Nephron (organoid): Measurements from ENCODE around the gene EPHA4.

Experiments
- H3K27ac Mint-ChIP-seq, 3 experiments: 2 replicates each; pipeline ENCODE4 v1.8.0; 2020; ENCODE audit warnings: mixed read lengths in 3 of 3, mild to moderate bottlenecking in 2 of 3, moderate library complexity in 1 of 3
- H3K27me3 Mint-ChIP-seq: 2 replicates; pipeline ENCODE4 v1.8.0; 2021; ENCODE audit warnings: low read depth, mild to moderate bottlenecking, moderate library complexity, mixed read lengths
- H3K36me3 Mint-ChIP-seq: 2 replicates; pipeline ENCODE4 v1.8.0; 2020; ENCODE audit warnings: low read depth, mixed read lengths
- H3K4me1 Mint-ChIP-seq: 2 replicates; pipeline ENCODE4 v1.8.0; 2020; ENCODE audit warnings: mixed read lengths
- H3K4me3 Mint-ChIP-seq, 3 experiments: 2 replicates each; pipeline ENCODE4 v1.8.0; 2020; ENCODE audit warnings: mild to moderate bottlenecking in 3 of 3, mixed read lengths in 3 of 3, moderate library complexity in 2 of 3
- H3K9me3 Mint-ChIP-seq: 2 replicates; pipeline ENCODE4 v1.8.0; 2020; ENCODE audit warnings: mixed read lengths
- TF ChIP-seq, protein P1 (sequence below), 3 experiments: fragments of 200-600 bp; sonication (generic); IDR thresholded peaks; one replicate each; pipeline ENCODE4 v1.5.0; 2021; ENCODE audit warnings: antibody characterized with exemption in 3 of 3; ENCODE audit not compliant: unreplicated experiment in 3 of 3

EPHA4 gene

GRCh38 chr2:221549143-221549542 lies 23.0 kb downstream of the EPHA4 start:
- H3K9me3 Mint-ChIP-seq: no peaks in the 10 kb centered on the region
- H3K36me3 Mint-ChIP-seq: peaks cover 58% of the 10 kb centered on the region
- H3K4me1 Mint-ChIP-seq: peaks cover 26% of the 10 kb centered on the region
- H3K4me3 Mint-ChIP-seq: no peak overlapping the region
- no peaks in the 10 kb centered on the region for H3K27me3 Mint-ChIP-seq
- TF ChIP-seq, protein P1, sequence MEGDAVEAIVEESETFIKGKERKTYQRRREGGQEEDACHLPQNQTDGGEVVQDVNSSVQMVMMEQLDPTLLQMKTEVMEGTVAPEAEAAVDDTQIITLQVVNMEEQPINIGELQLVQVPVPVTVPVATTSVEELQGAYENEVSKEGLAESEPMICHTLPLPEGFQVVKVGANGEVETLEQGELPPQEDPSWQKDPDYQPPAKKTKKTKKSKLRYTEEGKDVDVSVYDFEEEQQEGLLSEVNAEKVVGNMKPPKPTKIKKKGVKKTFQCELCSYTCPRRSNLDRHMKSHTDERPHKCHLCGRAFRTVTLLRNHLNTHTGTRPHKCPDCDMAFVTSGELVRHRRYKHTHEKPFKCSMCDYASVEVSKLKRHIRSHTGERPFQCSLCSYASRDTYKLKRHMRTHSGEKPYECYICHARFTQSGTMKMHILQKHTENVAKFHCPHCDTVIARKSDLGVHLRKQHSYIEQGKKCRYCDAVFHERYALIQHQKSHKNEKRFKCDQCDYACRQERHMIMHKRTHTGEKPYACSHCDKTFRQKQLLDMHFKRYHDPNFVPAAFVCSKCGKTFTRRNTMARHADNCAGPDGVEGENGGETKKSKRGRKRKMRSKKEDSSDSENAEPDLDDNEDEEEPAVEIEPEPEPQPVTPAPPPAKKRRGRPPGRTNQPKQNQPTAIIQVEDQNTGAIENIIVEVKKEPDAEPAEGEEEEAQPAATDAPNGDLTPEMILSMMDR (IDR thresholded peaks at IDR 0.05; ENCODE audit: unreplicated experiment in 3 of 3): no peak
- H3K27ac Mint-ChIP-seq: peak overlapping the region in 1 of 3 experiments; percentile 20

DNA sequence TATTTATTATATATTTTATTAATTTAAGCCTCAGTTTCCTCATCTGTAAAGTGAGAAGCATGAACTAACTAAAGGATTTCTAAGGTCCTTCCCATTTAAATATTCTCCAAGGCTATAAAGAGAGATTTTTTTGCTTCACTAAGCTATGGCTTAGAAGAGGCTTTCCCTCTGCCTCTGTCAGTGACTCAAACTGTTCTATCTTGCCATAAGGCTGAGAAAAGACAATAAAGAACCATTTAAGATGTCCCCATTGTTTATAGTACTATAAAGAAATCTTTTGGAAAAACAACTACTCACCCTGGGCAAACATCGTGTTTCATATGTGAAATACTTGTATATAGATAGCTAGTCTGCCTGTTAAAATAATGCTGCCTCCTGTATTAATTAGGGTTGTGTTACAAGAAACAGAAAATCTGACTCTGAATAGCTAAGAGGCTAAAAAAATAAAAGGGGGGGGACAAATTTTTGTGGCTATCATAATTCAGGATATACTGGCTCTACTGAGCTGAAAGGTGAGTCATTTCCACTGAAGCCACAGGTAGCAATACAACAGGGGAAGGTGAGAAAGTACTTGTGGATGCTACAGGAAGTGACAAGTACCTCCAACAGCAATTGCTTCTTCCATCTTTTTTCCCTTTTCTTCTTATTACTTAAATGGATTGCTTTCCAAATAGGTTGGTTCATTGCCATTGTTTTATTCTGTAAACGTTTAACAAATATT lies 25.4 kb downstream of the EPHA4 start:
- no peak overlapping the region for H3K4me3 Mint-ChIP-seq
- H3K9me3 Mint-ChIP-seq: no peaks in the 10 kb centered on the region
- no peaks in the 10 kb centered on the region for H3K27me3 Mint-ChIP-seq
- H3K27ac Mint-ChIP-seq: no peak overlapping the region
- peaks cover 1% of the 10 kb centered on the region for H3K4me1 Mint-ChIP-seq
- TF ChIP-seq, protein P1 (IDR thresholded peaks at IDR 0.05; ENCODE audit: unreplicated experiment in 3 of 3): no peak
- H3K36me3 Mint-ChIP-seq: peaks cover 52% of the 10 kb centered on the region

DNA sequence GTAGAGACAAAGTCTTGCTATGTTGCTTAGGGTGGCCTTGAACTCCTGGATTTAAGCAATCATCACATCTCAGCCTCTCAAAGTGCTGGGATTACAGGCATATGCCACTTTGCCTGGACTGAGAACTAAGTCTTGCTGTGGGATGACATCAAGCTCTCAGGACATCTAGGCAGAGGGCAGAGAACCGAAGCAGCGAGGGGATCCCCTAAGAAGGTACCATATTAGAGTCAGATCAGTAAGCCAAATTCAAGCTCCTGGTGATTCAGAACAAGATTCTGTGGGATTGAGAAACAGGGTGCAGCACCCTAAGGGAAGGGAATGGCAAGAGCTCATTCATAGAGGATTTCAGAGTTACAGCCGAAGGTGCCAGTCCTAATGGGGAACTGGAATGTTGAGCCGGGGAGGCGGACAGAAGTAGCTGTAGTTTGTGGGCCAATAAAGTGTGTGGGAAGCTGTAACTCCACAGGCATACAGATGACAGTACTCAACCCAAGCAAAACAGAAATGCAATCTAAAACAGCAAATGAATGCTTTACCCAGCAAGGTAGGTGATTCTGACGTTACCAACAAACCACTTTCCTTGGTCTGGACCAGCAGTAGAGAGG lies 30.9 kb downstream of the EPHA4 start:
- peaks cover 12% of the 10 kb centered on the region for H3K4me1 Mint-ChIP-seq
- TF ChIP-seq, protein P1 (IDR thresholded peaks at IDR 0.05; ENCODE audit: unreplicated experiment in 3 of 3): no peak
- H3K27me3 Mint-ChIP-seq: no peaks in the 10 kb centered on the region
- H3K9me3 Mint-ChIP-seq: no peaks in the 10 kb centered on the region
- H3K4me3 Mint-ChIP-seq: no peak overlapping the region
- peaks cover 44% of the 10 kb centered on the region for H3K36me3 Mint-ChIP-seq
- H3K27ac Mint-ChIP-seq: no peak overlapping the region

- H3K27me3 Mint-ChIP-seq: no peaks in the 10 kb centered on the region
- no peaks in the 10 kb centered on the region for H3K9me3 Mint-ChIP-seq
- H3K4me3 Mint-ChIP-seq: no peak overlapping the region
- TF ChIP-seq, protein P1 (IDR thresholded peaks at IDR 0.05; ENCODE audit: unreplicated experiment in 3 of 3): no peak
- peak overlapping the region in 1 of 3 experiments; percentile 9 for H3K27ac Mint-ChIP-seq
- H3K4me1 Mint-ChIP-seq: peaks cover 12% of the 10 kb centered on the region
- H3K36me3 Mint-ChIP-seq: peaks cover 41% of the 10 kb centered on the region
Observed at GRCh38 chr2:221539246-221539645, 32.9 kb downstream of the EPHA4 start.

- H3K27ac Mint-ChIP-seq: no peak overlapping the region
- H3K36me3 Mint-ChIP-seq: peaks cover 36% of the 10 kb centered on the region
- H3K4me3 Mint-ChIP-seq: no peak overlapping the region
- no peaks in the 10 kb centered on the region for H3K27me3 Mint-ChIP-seq
- TF ChIP-seq, protein P1 (IDR thresholded peaks at IDR 0.05; ENCODE audit: unreplicated experiment in 3 of 3): no peak
- H3K9me3 Mint-ChIP-seq: no peaks in the 10 kb centered on the region
- H3K4me1 Mint-ChIP-seq: peaks cover 16% of the 10 kb centered on the region
Observed at GRCh38 chr2:221535824-221536223, 36.3 kb downstream of the EPHA4 start.

DNA sequence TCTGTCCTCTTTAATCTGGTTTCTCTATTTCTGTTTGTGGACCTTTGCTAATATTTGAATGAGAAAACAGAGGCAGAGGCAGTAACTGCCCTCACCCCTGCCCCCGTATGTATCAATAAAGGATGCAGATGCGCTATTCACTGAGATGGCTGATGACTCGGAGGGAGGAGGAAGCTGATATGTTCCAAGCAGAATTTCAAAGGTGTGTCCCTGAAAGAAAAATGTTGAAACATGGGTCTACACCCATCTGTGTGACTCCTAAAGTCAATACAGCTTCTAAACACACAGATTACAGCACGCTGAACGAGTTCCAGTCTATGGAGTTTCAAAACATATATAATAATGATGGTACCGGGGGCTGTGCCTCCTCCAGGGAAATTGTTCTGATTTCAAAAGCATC lies 38.8 kb downstream of the EPHA4 start:
- H3K9me3 Mint-ChIP-seq: no peaks in the 10 kb centered on the region
- no peak overlapping the region for H3K27ac Mint-ChIP-seq
- no peaks in the 10 kb centered on the region for H3K27me3 Mint-ChIP-seq
- H3K4me1 Mint-ChIP-seq: peaks cover 28% of the 10 kb centered on the region
- no peak overlapping the region for H3K4me3 Mint-ChIP-seq
- TF ChIP-seq, protein P1 (IDR thresholded peaks at IDR 0.05; ENCODE audit: unreplicated experiment in 3 of 3): no peak
- peaks cover 22% of the 10 kb centered on the region for H3K36me3 Mint-ChIP-seq
